K562 (cell line): ENCODE measurements around the gene HAUS7. TPM values are rescaled to one million over a fixed set of nuclear protein-coding genes. Genes with fewer than 3 reads are reported as not detected.

Experiments
- ATAC-seq: fragments of 200-7000 bp; cut with Tn5 transposase; 3 replicates; pipeline ENCODE4 v1.9.1; 2020; ENCODE audit warnings: moderate library complexity
- BruUV-seq: library from RNA; stranded (reverse); fragments of 400-500 nt; replicated peaks from 2 replicates; lab custom pipeline; 2021; lab: Mats Ljungman, UMichigan
- CTCF ChIA-PET: fragments of 300-600 bp; formaldehyde crosslinking; extraction: SDS; loops from one replicate; lab custom pipeline; 2021; ENCODE audit warnings: low intra/inter-chr PET ratio; lab: Yijun Ruan, JAX
- POLR2A ChIA-PET: fragments of 300-600, 350-650 bp; sonication (Branson Sonifier 250); formaldehyde crosslinking; extraction: SDS; loops from one replicate; lab custom pipeline; 2021; ENCODE audit warnings: antibody characterized with exemption, inconsistent platforms; lab: Yijun Ruan, JAX
- DNase-seq, 4 experiments: peaks; one replicate each; pipeline versions ENCODE4 v3.0.0 to v3.0.0-alpha.2; 2011 to 2018; ENCODE audit warnings: low spot score in 3 of 4, mixed read lengths in 3 of 4; ENCODE audit errors: extremely low read depth in 1 of 4
- FAIRE-seq: peaks from 2 replicates; lab custom pipeline; 2011; peaks lifted over from hg19 to GRCh38; lab: Jason Lieb, UNC
- H2AFZ ChIP-seq: 2 replicates; pipeline ENCODE4 v1.6.0; 2011; ENCODE audit warnings: low read depth, low read length, control low read depth, inconsistent platforms
- H3K27ac ChIP-seq: fragments of 200-600 bp; 3 replicates; pipeline ENCODE4 v1.8.0; 2011; ENCODE audit warnings: low read depth, mild to moderate bottlenecking, control low read depth, inconsistent platforms, low read length, moderate library complexity, mixed read lengths; ENCODE audit errors: extremely low read depth
- H3K27me3 ChIP-seq, 2 experiments: fragments of 300-600 bp in 1 of 2; 2 replicates in 1 of 2; 3 replicates in 1 of 2; pipeline versions ENCODE4 v1.6.0 to v1.8.0; 2011; ENCODE audit warnings: inconsistent platforms in 2 of 2, low read length in 2 of 2, mild to moderate bottlenecking in 1 of 2, mixed read lengths in 1 of 2, moderate library complexity in 1 of 2; ENCODE audit not compliant: control insufficient read depth in 2 of 2, insufficient read depth in 2 of 2
- H3K36me3 ChIP-seq: fragments of 300-600 bp; 3 replicates; pipeline ENCODE4 v1.8.0; 2011; ENCODE audit warnings: mild to moderate bottlenecking, low read length, inconsistent platforms; ENCODE audit not compliant: control insufficient read depth, insufficient read depth
- H3K4me1 ChIP-seq, 2 experiments: fragments of 200-600 bp in 1 of 2; replicated peaks in 1 of 2; 2 replicates in 1 of 2; 3 replicates in 1 of 2; pipeline versions ENCODE4 v1.5.1 to v1.8.0; 2011; ENCODE audit warnings: inconsistent platforms in 2 of 2, low read length in 2 of 2, mild to moderate bottlenecking in 1 of 2, mixed read lengths in 1 of 2, moderate library complexity in 1 of 2; ENCODE audit not compliant: control insufficient read depth in 2 of 2, insufficient read depth in 2 of 2
- H3K4me2 ChIP-seq: 2 replicates; pipeline ENCODE4 v1.6.1; 2011; ENCODE audit warnings: low read length, control low read depth, inconsistent platforms, mixed read lengths; ENCODE audit not compliant: insufficient read depth
- H3K4me3 ChIP-seq: fragments of 200-600 bp; sonication (generic), shearing (Covaris generic); 2 replicates; pipeline ENCODE4 v1.5.1; 2016; ENCODE audit warnings: control low read depth, inconsistent platforms
- H3K79me2 ChIP-seq: fragments of 200-600 bp; 3 replicates; pipeline ENCODE4 v1.8.0; 2011; ENCODE audit warnings: low read length, inconsistent platforms; ENCODE audit not compliant: control insufficient read depth, insufficient read depth
- H3K9ac ChIP-seq, 2 experiments: 2 replicates each; pipeline versions ENCODE4 v1.6.0 to v1.6.1; 2011; ENCODE audit warnings: low read depth in 2 of 2, low read length in 2 of 2, control low read depth in 1 of 2, inconsistent platforms in 1 of 2, mild to moderate bottlenecking in 1 of 2, mixed read lengths in 1 of 2; ENCODE audit not compliant: insufficient read depth in 1 of 2
- H3K9me1 ChIP-seq: one replicate; pipeline ENCODE4 v1.6.0; 2011; ENCODE audit warnings: inconsistent platforms, mild to moderate bottlenecking, low read length, moderate library complexity; ENCODE audit not compliant: control insufficient read depth, insufficient read depth
- H3K9me3 ChIP-seq: replicated peaks from 2 replicates; pipeline ENCODE4 v1.5.1; 2011; ENCODE audit warnings: low read depth, low read length, inconsistent platforms; ENCODE audit not compliant: control insufficient read depth, insufficient read depth
- H4K20me1 ChIP-seq: replicated peaks from 2 replicates; pipeline ENCODE4 v1.6.1; 2011; ENCODE audit warnings: low read length, inconsistent platforms, mixed read lengths; ENCODE audit not compliant: control insufficient read depth, insufficient read depth
- CHD4 ChIP-seq: fragments of 200-600 bp; sonication (generic); IDR thresholded peaks from 3 replicates; pipeline ENCODE4 v1.6.1; 2012; ENCODE audit warnings: low read depth, mild to moderate bottlenecking, mixed read lengths, low read length, inconsistent platforms; ENCODE audit not compliant: insufficient read depth, insufficient replicate concordance, poor library complexity, severe bottlenecking
- IFI16 ChIP-seq: fragments of 250-450 bp; sonication (Bioruptor Pico); IDR thresholded peaks from 2 replicates; pipeline ENCODE4 v2.1.2; 2022; ENCODE audit warnings: mild to moderate bottlenecking, inconsistent platforms
- JUN ChIP-seq, 2 experiments: sonication (generic) in 1 of 2; formaldehyde crosslinking in 1 of 2; IDR thresholded peaks; 2 replicates each; pipeline versions ENCODE4 v1.6.1 to v1.8.0; 2012 to 2022; ENCODE audit warnings: borderline replicate concordance in 2 of 2, mild to moderate bottlenecking in 2 of 2, improper control_type of control experiment in 1 of 2, low read depth in 1 of 2, low read length in 1 of 2, missing genetic modification reagents in 1 of 2
- KLF10 ChIP-seq: fragments of 250-450 bp; sonication (Bioruptor Pico); IDR thresholded peaks from 2 replicates; pipeline ENCODE4 v1.6.1; 2021; ENCODE audit warnings: matching md5 sums
- MCM5 ChIP-seq: fragments of 450-650 bp; IDR thresholded peaks from 2 replicates; pipeline ENCODE4 v1.6.1; 2016; ENCODE audit warnings: low read depth
- RFX1 ChIP-seq: fragments of 450-650 bp; IDR thresholded peaks from 2 replicates; pipeline ENCODE4 v1.6.1; 2016; ENCODE audit warnings: mild to moderate bottlenecking, moderate library complexity
- ZFPM2 ChIP-seq: fragments of 250-450 bp; sonication (Bioruptor Pico); IDR thresholded peaks from 2 replicates; pipeline ENCODE4 v1.5.1; 2022; ENCODE audit warnings: mild to moderate bottlenecking
- ZNF184 ChIP-seq: sonication (generic); formaldehyde crosslinking; IDR thresholded peaks from 2 replicates; pipeline ENCODE4 v1.5.0; 2020; ENCODE audit warnings: missing genetic modification reagents
- WGBS: fragments of 100-300 bp; shearing (Covaris generic); methylation state at CpG from one replicate; pipeline ENCODE4 v1.1.6; 2016; ENCODE audit warnings: low coverage, mixed read lengths; ENCODE audit not compliant: insufficient coverage; ENCODE audit errors: missing lambda C conversion rate; 5-methylcytosine and 5-hydroxymethylcytosine counted together
- in situ Hi-C: fragments of 300-500 bp; cut with MboI; formaldehyde crosslinking; loops from 4 replicates; pipeline ENCODE4 v1.15.0; 2018; ENCODE audit warnings: inconsistent platforms, mixed read lengths
- intact Hi-C: fragments of 100-400 bp; cut with micrococcal nuclease; formaldehyde crosslinking; loops from 2 replicates; pipeline ENCODE4 v1.14.2; 2022
- polyA plus RNA-seq, 8 experiments: library from polyadenylated mRNA; depleted of rRNA in 4 of 8; stranded (reverse) in 5 of 8; unstranded in 3 of 8; fragments of >200 nt; fragmentation: Nextera tagmentation in 2 of 8; fragmentation: Illumina TruSeq in 1 of 8; extraction: Ambion mirVana in 2 of 8; extraction: Trizol in 1 of 8; gene quantifications; 2 replicates each; pipeline versions ENCODE4 v1.2.1 to v1.2.3, GENCODE V29; 2011 to 2014; ENCODE audit warnings: inconsistent platforms in 1 of 8, missing spikeins in 1 of 8
- total RNA-seq, 7 experiments: library from RNA; depleted of rRNA in 6 of 7; stranded (reverse); fragments of >200 nt in 6 of 7; fragmentation: Illumina TruSeq in 2 of 7; extraction: Trizol in 2 of 7; gene quantifications; 2 replicates each; pipeline versions ENCODE4 v1.2.1 to v1.2.3, GENCODE V29; 2011 to 2021; ENCODE audit warnings: low replicate concordance in 1 of 7
- TF ChIP-seq, protein P1 (sequence below): sonication (generic); formaldehyde crosslinking; IDR thresholded peaks from 2 replicates; pipeline ENCODE4 v1.4.0; 2020; ENCODE audit warnings: mild to moderate bottlenecking, missing genetic modification reagents
- TF ChIP-seq, protein P2 (sequence below), 2 experiments: fragments of 450-650 bp; formaldehyde crosslinking in 1 of 2; IDR thresholded peaks; 2 replicates each; pipeline versions ENCODE4 v1.4.0 to v1.6.1; 2014 to 2020; ENCODE audit warnings: mild to moderate bottlenecking in 2 of 2, borderline replicate concordance in 1 of 2, low read depth in 1 of 2
- TF ChIP-seq, protein P3 (sequence below): fragments of 250-450 bp; sonication (Bioruptor Pico); IDR thresholded peaks from 2 replicates; pipeline ENCODE4 v1.5.1; 2021; ENCODE audit warnings: mild to moderate bottlenecking

HAUS7 gene
- total and polyA plus RNA-seq, 9 of the 15 experiments (the other 6 are each of a cell fraction or from before 2014, with no cell fraction given): 10.0 to 94.9 (median 48.8) TPM

DNA sequence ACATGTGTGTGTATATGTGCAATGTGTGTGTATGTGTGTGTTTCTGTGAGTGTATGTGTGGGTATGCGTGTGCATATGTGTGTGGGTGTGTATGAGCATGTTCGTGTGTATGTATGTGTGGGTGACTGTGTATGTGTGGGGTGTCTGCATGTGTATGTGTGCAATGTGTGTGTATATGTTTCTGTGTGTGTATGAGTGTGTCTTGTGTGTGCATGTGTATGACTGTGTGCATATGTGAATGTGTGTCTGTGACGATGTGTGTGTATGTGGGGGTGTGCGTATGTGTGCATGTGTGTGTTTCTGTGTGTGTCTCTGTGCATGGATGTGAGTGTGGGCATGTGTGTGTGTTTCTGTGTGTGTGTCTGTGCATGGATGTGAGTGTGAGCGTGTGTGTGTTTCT is 42.9 kb upstream of the HAUS7 start:
- FAIRE-seq: no peak
- TF ChIP-seq, protein P1, sequence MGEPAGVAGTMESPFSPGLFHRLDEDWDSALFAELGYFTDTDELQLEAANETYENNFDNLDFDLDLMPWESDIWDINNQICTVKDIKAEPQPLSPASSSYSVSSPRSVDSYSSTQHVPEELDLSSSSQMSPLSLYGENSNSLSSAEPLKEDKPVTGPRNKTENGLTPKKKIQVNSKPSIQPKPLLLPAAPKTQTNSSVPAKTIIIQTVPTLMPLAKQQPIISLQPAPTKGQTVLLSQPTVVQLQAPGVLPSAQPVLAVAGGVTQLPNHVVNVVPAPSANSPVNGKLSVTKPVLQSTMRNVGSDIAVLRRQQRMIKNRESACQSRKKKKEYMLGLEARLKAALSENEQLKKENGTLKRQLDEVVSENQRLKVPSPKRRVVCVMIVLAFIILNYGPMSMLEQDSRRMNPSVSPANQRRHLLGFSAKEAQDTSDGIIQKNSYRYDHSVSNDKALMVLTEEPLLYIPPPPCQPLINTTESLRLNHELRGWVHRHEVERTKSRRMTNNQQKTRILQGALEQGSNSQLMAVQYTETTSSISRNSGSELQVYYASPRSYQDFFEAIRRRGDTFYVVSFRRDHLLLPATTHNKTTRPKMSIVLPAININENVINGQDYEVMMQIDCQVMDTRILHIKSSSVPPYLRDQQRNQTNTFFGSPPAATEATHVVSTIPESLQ (CRISPR knock-in tag): no peak
- TF ChIP-seq KLF10 (CRISPR knock-in tag) (no peak), CHD4 (no peak), MCM5 (no peak), JUN (IDR thresholded peaks at IDR 0.05; ENCODE audit: borderline replicate concordance, low read depth, low read length) (no peak), JUN (CRISPR knock-in tag; IDR thresholded peaks at IDR 0.05; ENCODE audit: borderline replicate concordance) (no peak), IFI16 (CRISPR knock-in tag) (no peak), RFX1 (no peak), ZFPM2 (no peak), ZNF184 (CRISPR knock-in tag) (no peak)
- TF ChIP-seq, protein P2, sequence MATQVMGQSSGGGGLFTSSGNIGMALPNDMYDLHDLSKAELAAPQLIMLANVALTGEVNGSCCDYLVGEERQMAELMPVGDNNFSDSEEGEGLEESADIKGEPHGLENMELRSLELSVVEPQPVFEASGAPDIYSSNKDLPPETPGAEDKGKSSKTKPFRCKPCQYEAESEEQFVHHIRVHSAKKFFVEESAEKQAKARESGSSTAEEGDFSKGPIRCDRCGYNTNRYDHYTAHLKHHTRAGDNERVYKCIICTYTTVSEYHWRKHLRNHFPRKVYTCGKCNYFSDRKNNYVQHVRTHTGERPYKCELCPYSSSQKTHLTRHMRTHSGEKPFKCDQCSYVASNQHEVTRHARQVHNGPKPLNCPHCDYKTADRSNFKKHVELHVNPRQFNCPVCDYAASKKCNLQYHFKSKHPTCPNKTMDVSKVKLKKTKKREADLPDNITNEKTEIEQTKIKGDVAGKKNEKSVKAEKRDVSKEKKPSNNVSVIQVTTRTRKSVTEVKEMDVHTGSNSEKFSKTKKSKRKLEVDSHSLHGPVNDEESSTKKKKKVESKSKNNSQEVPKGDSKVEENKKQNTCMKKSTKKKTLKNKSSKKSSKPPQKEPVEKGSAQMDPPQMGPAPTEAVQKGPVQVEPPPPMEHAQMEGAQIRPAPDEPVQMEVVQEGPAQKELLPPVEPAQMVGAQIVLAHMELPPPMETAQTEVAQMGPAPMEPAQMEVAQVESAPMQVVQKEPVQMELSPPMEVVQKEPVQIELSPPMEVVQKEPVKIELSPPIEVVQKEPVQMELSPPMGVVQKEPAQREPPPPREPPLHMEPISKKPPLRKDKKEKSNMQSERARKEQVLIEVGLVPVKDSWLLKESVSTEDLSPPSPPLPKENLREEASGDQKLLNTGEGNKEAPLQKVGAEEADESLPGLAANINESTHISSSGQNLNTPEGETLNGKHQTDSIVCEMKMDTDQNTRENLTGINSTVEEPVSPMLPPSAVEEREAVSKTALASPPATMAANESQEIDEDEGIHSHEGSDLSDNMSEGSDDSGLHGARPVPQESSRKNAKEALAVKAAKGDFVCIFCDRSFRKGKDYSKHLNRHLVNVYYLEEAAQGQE (IDR thresholded peaks at IDR 0.05; ENCODE audit: borderline replicate concordance): no peak
- TF ChIP-seq, protein P2 (CRISPR knock-in tag; IDR thresholded peaks at IDR 0.05; ENCODE audit: low read depth): no peak
- TF ChIP-seq, protein P3, sequence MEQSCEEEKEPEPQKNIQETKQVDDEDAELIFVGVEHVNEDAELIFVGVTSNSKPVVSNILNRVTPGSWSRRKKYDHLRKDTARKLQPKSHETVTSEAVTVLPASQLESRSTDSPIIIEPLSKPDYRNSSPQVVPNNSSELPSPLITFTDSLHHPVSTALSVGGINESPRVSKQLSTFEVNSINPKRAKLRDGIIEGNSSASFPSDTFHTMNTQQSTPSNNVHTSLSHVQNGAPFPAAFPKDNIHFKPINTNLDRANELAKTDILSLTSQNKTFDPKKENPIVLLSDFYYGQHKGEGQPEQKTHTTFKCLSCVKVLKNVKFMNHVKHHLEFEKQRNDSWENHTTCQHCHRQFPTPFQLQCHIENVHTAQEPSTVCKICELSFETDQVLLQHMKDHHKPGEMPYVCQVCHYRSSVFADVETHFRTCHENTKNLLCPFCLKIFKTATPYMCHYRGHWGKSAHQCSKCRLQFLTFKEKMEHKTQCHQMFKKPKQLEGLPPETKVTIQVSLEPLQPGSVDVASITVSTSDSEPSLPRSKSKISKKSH: no peak

More for the DNA sequence above, 42.9 kb upstream of the HAUS7 start:
- ChIA-PET POLR2A (no interaction called here), CTCF (no interaction called here)
- peaks cover 0 to 42% of the 10 kb centered on the region in 2 experiments; a peak in 3 of 5 replicates for H3K27me3 ChIP-seq
- H3K36me3 ChIP-seq: no peaks in the 10 kb centered on the region
- in situ Hi-C loops: no loop called here
- H3K4me2 ChIP-seq: no peak overlapping the region
- H3K79me2 ChIP-seq: no peaks in the 10 kb centered on the region
- no peaks in the 10 kb centered on the region for H3K9me1 ChIP-seq
- BruUV-seq: no TSS peak
- no peaks in the 10 kb centered on the region for H4K20me1 ChIP-seq
- 0% methylated on average over 1 of the region's 5 CpGs for WGBS
- no peak overlapping the region for H3K4me3 ChIP-seq
- DNase-seq (no peak), ATAC-seq (no peak)
- H3K9ac ChIP-seq: no peak overlapping the region
- H3K9me3 ChIP-seq: no peaks in the 10 kb centered on the region
- no peak overlapping the region for H2AFZ ChIP-seq
- H3K4me1 ChIP-seq: no peaks in the 10 kb centered on the region; a peak in 1 of 5 replicates
- H3K27ac ChIP-seq: no peak overlapping the region; the same call in 2 of the 3 replicates
- intact Hi-C loops: no loop called here
